Measurements from ENCODE around the gene PLPPR1.

Gene PLPPR1

DNA sequence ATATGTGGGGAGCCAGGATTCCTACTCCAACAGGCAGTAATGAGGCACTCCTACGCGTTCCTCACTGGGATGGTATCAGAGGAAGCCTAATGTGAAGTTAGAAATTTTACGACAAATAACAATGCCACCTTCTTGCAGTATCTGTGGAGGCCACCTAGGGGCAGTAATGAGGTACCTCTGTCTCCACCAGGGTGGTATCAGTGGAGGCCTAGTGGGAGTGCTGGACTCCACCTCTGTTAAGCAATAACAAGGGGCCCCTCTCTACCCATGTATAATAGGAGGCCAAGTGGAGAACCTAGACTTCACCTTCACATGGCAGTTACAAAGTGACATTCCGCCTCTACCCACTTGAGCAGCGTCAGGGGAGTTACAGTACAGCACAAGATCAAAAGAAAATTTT, 147.9 kb downstream of the PLPPR1 start:
- no peaks in the 10 kb centered on the region for H3K79me2 ChIP-seq (ENCODE audit: insufficient read depth, low read length)
- no peaks in the 10 kb centered on the region for H3K9me2 ChIP-seq (ENCODE audit: low read depth, low read length)
- H4K20me1 ChIP-seq (ENCODE audit: insufficient read depth, low read length): no peaks in the 10 kb centered on the region
- TF ChIP-seq EZH2 (IDR thresholded peaks at IDR 0.05; ENCODE audit: borderline replicate concordance, low read length) (no peak), CTCF (IDR thresholded peaks at IDR 0.05; ENCODE audit: low read length) (peak; percentile 56)
- no peak overlapping the region for H3K4me3 ChIP-seq (ENCODE audit: low read depth, low read length, poor library complexity, severe bottlenecking)
- H3K36me3 ChIP-seq (ENCODE audit: insufficient read depth, low read length): no peaks in the 10 kb centered on the region
- no peaks in the 10 kb centered on the region for H3F3A ChIP-seq (ENCODE audit: insufficient read depth, low read length)
- no peaks in the 10 kb centered on the region for H3K27me3 ChIP-seq (ENCODE audit: insufficient read depth, low read length)
- no peaks in the 10 kb centered on the region for H3K9me3 ChIP-seq (ENCODE audit: low read length)
- no peak overlapping the region for H2AFZ ChIP-seq (ENCODE audit: low read length)
- no peaks in the 10 kb centered on the region for H3K4me1 ChIP-seq (ENCODE audit: insufficient read depth, low read length, severe bottlenecking)
- H3K9ac ChIP-seq (ENCODE audit: low read length): no peak overlapping the region
- H3K4me2 ChIP-seq (ENCODE audit: low read length): no peak overlapping the region
- no peak overlapping the region for H3K27ac ChIP-seq (ENCODE audit: low read depth, low read length, poor library complexity, severe bottlenecking)

- Histone ChIP-seq H3K4me3 (ENCODE audit: low read depth, low read length, poor library complexity, severe bottlenecking) (no peak overlapping the region), H3K79me2 (ENCODE audit: insufficient read depth, low read length) (no peaks in the 10 kb centered on the region), H4K20me1 (ENCODE audit: insufficient read depth, low read length) (no peaks in the 10 kb centered on the region), H3K4me2 (ENCODE audit: low read length) (no peak overlapping the region), H3K9me2 (ENCODE audit: low read depth, low read length) (no peaks in the 10 kb centered on the region), H3K27ac (ENCODE audit: low read depth, low read length, poor library complexity, severe bottlenecking) (no peak overlapping the region), H2AFZ (ENCODE audit: low read length) (no peak overlapping the region), H3K36me3 (ENCODE audit: insufficient read depth, low read length) (no peaks in the 10 kb centered on the region), H3K9ac (ENCODE audit: low read length) (no peak overlapping the region), H3F3A (ENCODE audit: insufficient read depth, low read length) (no peaks in the 10 kb centered on the region), H3K27me3 (ENCODE audit: insufficient read depth, low read length) (no peaks in the 10 kb centered on the region), H3K4me1 (ENCODE audit: insufficient read depth, low read length, severe bottlenecking) (no peaks in the 10 kb centered on the region), H3K9me3 (ENCODE audit: low read length) (no peaks in the 10 kb centered on the region)
- TF ChIP-seq CTCF (IDR thresholded peaks at IDR 0.05; ENCODE audit: low read length) (no peak), EZH2 (IDR thresholded peaks at IDR 0.05; ENCODE audit: borderline replicate concordance, low read length) (no peak)
Observed at GRCh38 chr9:101184813-101185278, 156.3 kb downstream of the PLPPR1 start.

DNA sequence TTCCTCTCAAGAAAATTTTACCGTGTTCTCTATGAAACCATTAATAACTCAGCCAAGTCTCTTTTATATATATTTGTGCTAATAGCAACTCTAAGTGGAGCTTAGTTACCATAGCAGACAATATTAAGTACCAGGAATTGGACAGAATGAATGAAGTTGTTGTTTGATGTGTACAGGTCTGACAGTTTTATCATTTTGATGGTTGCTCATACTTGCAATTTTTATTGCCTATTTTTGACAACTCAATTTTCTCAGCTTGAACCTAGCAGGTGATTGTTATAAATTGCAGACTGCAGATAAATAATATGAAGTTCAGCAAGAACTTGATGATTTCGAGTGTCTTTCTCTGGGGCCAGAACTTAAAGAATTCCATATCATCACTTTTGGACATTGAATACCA, 163.2 kb downstream of the PLPPR1 start:
- no peak overlapping the region for H3K4me2 ChIP-seq (ENCODE audit: low read length)
- TF ChIP-seq CTCF (IDR thresholded peaks at IDR 0.05; ENCODE audit: low read length) (no peak), EZH2 (IDR thresholded peaks at IDR 0.05; ENCODE audit: borderline replicate concordance, low read length) (no peak)
- no peak overlapping the region for H2AFZ ChIP-seq (ENCODE audit: low read length)
- no peak overlapping the region for H3K27ac ChIP-seq (ENCODE audit: low read depth, low read length, poor library complexity, severe bottlenecking)
- no peaks in the 10 kb centered on the region for H3K27me3 ChIP-seq (ENCODE audit: insufficient read depth, low read length)
- H4K20me1 ChIP-seq (ENCODE audit: insufficient read depth, low read length): no peaks in the 10 kb centered on the region
- no peaks in the 10 kb centered on the region for H3K79me2 ChIP-seq (ENCODE audit: insufficient read depth, low read length)
- H3K4me1 ChIP-seq (ENCODE audit: insufficient read depth, low read length, severe bottlenecking): no peaks in the 10 kb centered on the region
- H3K9me3 ChIP-seq (ENCODE audit: low read length): no peaks in the 10 kb centered on the region
- no peaks in the 10 kb centered on the region for H3K9me2 ChIP-seq (ENCODE audit: low read depth, low read length)
- no peaks in the 10 kb centered on the region for H3F3A ChIP-seq (ENCODE audit: insufficient read depth, low read length)
- no peak overlapping the region for H3K9ac ChIP-seq (ENCODE audit: low read length)
- H3K36me3 ChIP-seq (ENCODE audit: insufficient read depth, low read length): no peaks in the 10 kb centered on the region
- no peak overlapping the region for H3K4me3 ChIP-seq (ENCODE audit: low read depth, low read length, poor library complexity, severe bottlenecking)

All from OCI-LY1 (cell line).